Activated T-helper 1 cell treated with anti-CD3 and anti-CD28 coated beads, Interleukin-2, amount 50 U/mL, for 16 hours (primary cell): ENCODE data around the gene LLCFC1.

Experiments used
- DNase-seq, 2 donors: peaks; one replicate each; pipeline ENCODE4 v3.0.0-alpha.2; 2020; ENCODE audit warnings: low read depth in 1 of 2, low spot score in 1 of 2

LLCFC1 gene

GRCh38 chr7:142910031-142910433, 29.3 kb upstream of the LLCFC1 start:
- DNase-seq = no peak

GRCh38 chr7:142910481-142910880, 28.8 kb upstream of the LLCFC1 start:
- no peak for DNase-seq

GRCh38 chr7:142913051-142913450, 26.2 kb upstream of the LLCFC1 start:
- no peak for DNase-seq

GRCh38 chr7:142913566-142913965, 25.7 kb upstream of the LLCFC1 start:
- DNase-seq = no peak

DNA sequence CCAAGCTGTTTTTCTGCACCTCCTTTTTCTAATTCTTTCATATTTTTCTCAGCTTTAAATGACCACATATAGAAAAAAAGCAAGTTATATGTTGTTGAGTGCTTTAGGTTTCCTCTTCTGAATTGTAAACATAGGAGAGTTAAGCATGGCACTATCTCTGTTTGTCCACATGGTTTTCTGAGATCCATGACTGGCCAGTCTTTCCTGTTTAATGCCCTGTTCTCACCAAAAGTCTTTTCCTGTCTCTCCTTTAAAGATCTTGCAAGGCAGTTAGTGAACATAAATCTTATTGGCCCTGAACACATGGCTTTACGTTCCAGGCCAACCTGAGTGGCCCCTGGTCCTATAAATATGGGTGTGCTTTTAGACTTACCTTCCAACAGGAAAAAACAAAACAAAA, 25.2 kb upstream of the LLCFC1 start:
- DNase-seq = no peak

DNA sequence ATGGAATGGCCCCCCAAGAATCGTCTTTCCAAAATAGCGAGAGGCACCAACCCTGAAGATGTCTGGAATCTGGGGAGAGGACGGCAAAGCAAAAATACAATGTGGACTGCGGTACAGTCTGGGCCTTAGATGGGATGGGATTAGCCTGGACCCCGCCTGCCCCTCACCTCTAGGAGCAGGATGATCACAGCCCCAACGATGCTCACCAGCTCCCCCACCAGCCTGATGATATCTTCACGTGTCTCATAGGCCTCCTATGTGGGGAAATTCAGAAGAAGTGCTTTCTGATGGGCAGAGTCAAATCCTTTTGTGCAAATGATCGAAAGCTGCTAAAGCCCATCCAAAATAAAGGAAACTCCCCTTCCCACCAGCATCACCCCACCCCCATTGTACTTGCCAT, 24.0 kb upstream of the LLCFC1 start:
- DNase-seq = no peak

DNA sequence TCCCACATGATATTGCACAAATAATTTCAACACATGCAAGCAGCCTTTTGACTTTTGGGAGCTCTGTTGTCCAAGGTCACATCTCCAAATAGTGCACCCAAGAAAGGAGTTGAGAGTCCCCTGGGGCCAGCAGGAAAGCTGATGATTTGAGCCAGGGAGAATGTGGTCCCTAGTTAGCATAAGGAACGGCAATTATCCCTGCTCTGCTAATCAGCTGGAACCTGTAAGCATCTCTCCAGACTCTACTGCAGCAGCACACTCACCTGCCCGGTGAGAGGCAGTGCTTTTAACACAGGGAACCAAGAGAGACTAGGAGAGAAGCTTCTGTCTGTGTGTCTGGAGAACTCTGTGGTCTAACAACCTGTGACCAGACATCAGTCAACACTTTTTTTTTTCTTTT, 22.8 kb upstream of the LLCFC1 start:
- DNase-seq = no peak

DNA sequence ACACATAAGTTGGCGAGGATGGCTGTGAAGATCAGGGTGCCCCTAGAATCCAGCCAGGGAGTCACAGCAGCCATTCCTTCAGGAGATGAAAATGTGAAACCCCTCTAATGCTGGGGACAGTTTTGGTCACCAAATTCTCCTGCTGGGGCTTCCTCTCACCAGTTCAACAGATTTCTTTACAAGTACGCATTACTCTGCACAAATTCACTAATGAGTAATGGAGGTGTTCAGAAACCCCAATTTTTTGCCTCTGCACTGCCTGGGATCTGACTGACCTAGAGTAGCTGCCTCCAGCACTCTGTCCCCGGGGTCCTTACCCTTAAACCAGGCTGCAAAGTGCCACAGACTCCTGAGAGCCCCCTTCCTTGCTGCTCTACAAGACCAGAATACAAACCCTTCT, 21.8 kb upstream of the LLCFC1 start:
- DNase-seq = no peak

GRCh38 chr7:142918901-142919300, 20.4 kb upstream of the LLCFC1 start:
- DNase-seq = no peak

- no peak for DNase-seq
Measured at GRCh38 chr7:142919656-142920055, 19.6 kb upstream of the LLCFC1 start.

DNA sequence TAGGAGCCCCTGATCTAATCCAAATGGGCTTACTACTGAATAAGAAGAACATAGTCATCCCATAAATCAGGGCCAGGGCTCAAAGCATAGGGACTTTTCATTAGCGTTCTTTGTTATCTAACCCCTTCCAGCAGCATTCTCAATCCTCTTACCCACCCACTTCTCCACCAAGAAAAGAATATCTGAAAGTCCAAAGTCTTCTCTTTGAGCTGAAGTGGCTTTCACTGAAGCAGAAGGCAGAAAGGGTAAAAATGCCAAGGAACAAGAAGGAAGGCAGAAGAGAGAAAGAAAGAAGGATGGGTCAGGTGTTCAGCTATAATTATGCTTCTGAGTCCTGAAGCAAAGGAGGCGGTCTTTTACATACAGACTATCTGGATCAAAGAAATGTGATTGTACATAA, 15.9 kb upstream of the LLCFC1 start:
- no peak for DNase-seq

DNA sequence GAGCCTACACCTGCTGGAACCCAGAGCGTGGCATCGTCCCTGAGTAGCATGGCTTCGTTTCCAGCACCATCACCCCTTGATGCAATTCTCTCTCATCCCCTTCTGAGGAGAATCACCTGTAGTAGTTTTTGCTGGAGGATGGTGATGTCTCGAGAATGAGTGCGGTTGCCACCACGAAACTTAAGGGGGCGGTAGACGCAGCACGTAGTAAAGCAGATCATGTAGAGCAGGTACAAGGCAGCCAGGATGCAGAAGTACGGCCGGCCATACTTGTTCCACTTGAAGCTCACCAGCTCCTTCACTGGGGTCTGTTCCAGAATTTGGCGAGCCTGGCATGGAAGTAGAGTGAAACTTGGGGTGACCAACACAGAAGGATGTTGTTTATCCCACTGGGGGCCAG, 13.9 kb upstream of the LLCFC1 start:
- DNase-seq = no peak

DNA sequence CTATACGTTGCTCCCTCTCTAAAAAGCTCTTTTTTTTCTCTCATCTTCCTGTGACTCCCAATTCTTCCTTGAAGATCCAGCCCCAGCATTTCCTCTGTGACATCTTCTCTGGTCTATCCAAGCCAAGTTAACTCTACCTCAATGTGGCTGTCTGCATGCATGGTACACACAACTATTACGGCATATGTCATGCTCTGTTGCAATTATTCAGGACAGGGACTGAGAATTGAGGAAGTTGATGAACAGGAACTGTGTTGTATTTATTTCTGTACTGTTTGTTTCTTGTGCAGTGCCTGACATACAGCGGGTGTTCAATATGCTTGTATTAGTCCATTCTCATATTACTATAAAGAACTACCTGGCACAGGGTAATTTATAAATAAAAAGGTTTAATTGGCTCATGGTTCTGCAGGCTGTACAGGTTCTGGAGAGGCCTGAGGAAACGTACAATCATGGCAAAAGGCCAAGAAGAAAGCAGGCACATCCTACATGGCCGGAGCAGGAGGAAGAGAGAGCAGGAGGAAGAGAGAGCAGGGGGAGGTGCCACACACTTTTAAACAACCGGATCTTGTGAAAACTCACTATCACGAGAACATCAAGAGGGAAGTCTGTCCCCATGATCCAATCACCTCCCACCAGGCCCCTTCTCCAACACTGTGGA, 12.1 kb upstream of the LLCFC1 start:
- no peak for DNase-seq

DNA sequence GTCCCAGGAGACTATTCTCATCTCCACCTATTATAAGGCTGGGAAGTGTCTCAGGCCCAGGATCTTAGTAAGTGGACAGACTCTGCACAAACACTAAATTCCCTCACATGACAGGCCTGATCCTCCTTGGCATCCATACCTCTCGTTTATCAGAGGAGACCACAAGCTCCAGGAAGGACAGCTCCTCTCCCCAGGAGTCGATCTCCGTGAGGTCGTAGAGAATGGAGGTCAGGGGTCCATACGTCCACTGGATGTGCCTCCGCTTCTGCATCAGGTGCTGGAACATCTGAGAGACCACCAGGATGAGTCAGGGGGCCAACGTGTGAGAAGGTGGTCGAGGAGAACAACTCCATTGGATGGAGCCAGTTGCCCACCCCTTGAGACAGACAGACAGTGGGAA, 11.3 kb upstream of the LLCFC1 start:
- DNase-seq = no peak

- DNase-seq = no peak
Measured at GRCh38 chr7:142930126-142930730, 9.1 kb upstream of the LLCFC1 start.

GRCh38 chr7:142932386-142933091, 6.7 kb upstream of the LLCFC1 start:
- no peak for DNase-seq

- no peak for DNase-seq
Measured at GRCh38 chr7:142933092-142933475, 6.2 kb upstream of the LLCFC1 start.

DNA sequence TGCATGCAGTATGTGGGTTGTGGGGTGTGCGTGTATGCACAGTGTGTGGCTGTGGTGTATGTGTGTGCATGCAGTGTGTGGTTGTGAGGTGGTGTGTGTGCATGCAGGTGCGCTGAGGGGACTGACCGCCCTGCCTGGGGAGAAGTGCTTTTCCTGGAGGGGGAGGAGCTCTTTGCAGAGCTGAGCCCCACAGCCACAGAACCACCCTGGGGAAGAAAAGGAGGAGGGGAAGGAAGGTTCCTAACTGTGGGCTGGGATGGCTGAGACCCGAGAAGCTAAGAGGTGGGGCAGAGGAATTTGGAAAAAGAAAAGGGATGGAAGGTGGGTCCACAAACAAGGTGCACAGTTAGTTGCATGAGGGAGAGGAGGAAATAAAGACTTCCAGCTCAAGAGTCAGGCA, 5.7 kb upstream of the LLCFC1 start, which contains the start of gene TRPV5:
TRPV5 (minus strand) TSS at position 123 of the 400 bp plus-strand sequence. CDS start 287 bp downstream, outside the sequence.
- no peak for DNase-seq

GRCh38 chr7:142934056-142934455, 5.2 kb upstream of the LLCFC1 start:
- DNase-seq = no peak

- no peak for DNase-seq
Measured at GRCh38 chr7:142935941-142936565, 3.2 kb upstream of the LLCFC1 start.

DNA sequence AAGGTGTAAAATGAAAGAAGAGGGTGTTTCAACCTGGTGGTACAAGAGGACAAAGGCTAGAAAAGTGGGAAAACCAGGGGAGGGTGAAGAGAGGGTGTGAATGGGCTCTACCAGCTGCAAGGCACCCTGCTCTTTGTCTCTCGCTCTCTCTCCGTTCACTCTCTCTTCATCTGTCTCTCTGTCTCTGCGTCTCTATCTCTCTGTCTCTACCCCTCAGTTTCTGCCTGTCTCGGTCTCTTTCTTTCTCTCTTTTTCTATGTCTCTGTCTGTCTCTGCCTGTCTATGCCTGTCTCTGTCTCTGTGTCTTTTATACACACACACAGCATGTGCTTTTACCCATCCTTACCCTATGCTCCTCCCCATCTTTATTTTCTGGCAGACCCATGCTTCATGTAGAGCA, 673 bp upstream of the LLCFC1 start:
- DNase-seq = no peak

GRCh38 chr7:142940966-142941535, 1.8 kb downstream of the LLCFC1 start:
- DNase-seq = no peak
